Natural killer cell treated with Interleukin-12 subunit alpha and Interleukin-12 subunit beta and Interleukin-15 and Interleukin-18, amount 100 ng/mL, for 72 hours (primary cell): ENCODE measurements around the gene ALX4. TPM values are rescaled to one million over a fixed set of nuclear protein-coding genes. Genes with fewer than 3 reads are reported as not detected.
A peak's percentile ranks its signal among the peaks of the same experiment; 100 is the strongest.

Experiments
- ATAC-seq, 2 donors: fragments of 150-1000 bp; cut with Tn5 transposase in 1 of 2; sonication (Bioruptor Pico), chemical (Tn5 transposase) in 1 of 2; 2 replicates each; pipeline ENCODE4 v1.10.0; 2021
- DNase-seq: peaks from one replicate; pipeline ENCODE4 v3.0.0; 2022; ENCODE audit warnings: low spot score
- H3K27ac Mint-ChIP-seq, 2 donors: 1 replicate in 1 of 2; 2 replicates in 1 of 2; pipeline ENCODE4 v1.8.0; 2022; ENCODE audit warnings: mixed read lengths in 2 of 2, mild to moderate bottlenecking in 1 of 2, moderate library complexity in 1 of 2
- H3K27me3 Mint-ChIP-seq, 2 donors: 1 replicate in 1 of 2; 2 replicates in 1 of 2; pipeline ENCODE4 v1.8.0; 2022; ENCODE audit warnings: mixed read lengths in 2 of 2
- H3K36me3 Mint-ChIP-seq: one replicate; pipeline ENCODE4 v1.8.0; 2022; ENCODE audit warnings: mixed read lengths
- H3K4me1 Mint-ChIP-seq, 2 donors: 1 replicate in 1 of 2; 2 replicates in 1 of 2; pipeline ENCODE4 v1.8.0; 2022; ENCODE audit warnings: low read depth in 2 of 2, mixed read lengths in 2 of 2, mild to moderate bottlenecking in 1 of 2
- H3K4me3 Mint-ChIP-seq: one replicate; pipeline ENCODE4 v1.8.0; 2022; ENCODE audit warnings: mixed read lengths
- H3K9me3 Mint-ChIP-seq: 2 replicates; pipeline ENCODE4 v1.8.0; 2022; ENCODE audit warnings: mixed read lengths
- total RNA-seq, 2 donors: library from RNA; stranded (reverse); gene quantifications; one replicate each; pipeline ENCODE4 v1.2.3, GENCODE V29; 2022

ALX4 gene
- total RNA-seq, 2 donors from 2014 or later: not detected

GRCh38 chr11:44329472-44330230 lies 19.7 kb upstream of the ALX4 start:
- peaks cover 40 to 61% of the 10 kb centered on the region in 2 donors for H3K27me3 Mint-ChIP-seq
- H3K36me3 Mint-ChIP-seq: no peaks in the 10 kb centered on the region
- no peaks in the 10 kb centered on the region for H3K9me3 Mint-ChIP-seq

GRCh38 chr11:44328138-44328660 lies 18.3 kb upstream of the ALX4 start:
- H3K36me3 Mint-ChIP-seq: no peaks in the 10 kb centered on the region
- H3K4me3 Mint-ChIP-seq: no peak overlapping the region

More at GRCh38 chr11:44329472-44330230, 19.7 kb upstream of the ALX4 start:
- no peak overlapping the region for H3K27ac Mint-ChIP-seq
- peak in 1 of 2 donors; percentile 26 for ATAC-seq
- no peak overlapping the region for H3K4me3 Mint-ChIP-seq
- H3K4me1 Mint-ChIP-seq: no peaks in the 10 kb centered on the region
- DNase-seq: no peak

GRCh38 chr11:44327730-44328129 lies 17.8 kb upstream of the ALX4 start:
- no peaks in the 10 kb centered on the region for H3K9me3 Mint-ChIP-seq
- ATAC-seq: no peak
- DNase-seq: no peak
- H3K27me3 Mint-ChIP-seq: peaks cover 47 to 75% of the 10 kb centered on the region in 2 donors
- H3K36me3 Mint-ChIP-seq: no peaks in the 10 kb centered on the region
- H3K27ac Mint-ChIP-seq: no peak overlapping the region
- H3K4me1 Mint-ChIP-seq: no peaks in the 10 kb centered on the region
- H3K4me3 Mint-ChIP-seq: no peak overlapping the region

More at GRCh38 chr11:44328138-44328660, 18.3 kb upstream of the ALX4 start:
- Mint-ChIP-seq H3K9me3 (no peaks in the 10 kb centered on the region), H3K27me3 (peaks cover 44 to 71% of the 10 kb centered on the region in 2 donors), H3K4me1 (no peaks in the 10 kb centered on the region), H3K27ac (no peak overlapping the region)
- ATAC-seq (no peak), DNase-seq (no peak)

- H3K36me3 Mint-ChIP-seq: no peaks in the 10 kb centered on the region
Observed at GRCh38 chr11:44326615-44327475, 16.9 kb upstream of the ALX4 start.

GRCh38 chr11:44325698-44326097 lies 15.8 kb upstream of the ALX4 start:
- no peak for ATAC-seq
- no peak overlapping the region for H3K27ac Mint-ChIP-seq
- H3K36me3 Mint-ChIP-seq: no peaks in the 10 kb centered on the region
- no peaks in the 10 kb centered on the region for H3K4me1 Mint-ChIP-seq
- no peak for DNase-seq
- no peaks in the 10 kb centered on the region for H3K9me3 Mint-ChIP-seq
- H3K4me3 Mint-ChIP-seq: no peak overlapping the region
- H3K27me3 Mint-ChIP-seq: peaks cover 60 to 83% of the 10 kb centered on the region in 2 donors

More at GRCh38 chr11:44326615-44327475, 16.9 kb upstream of the ALX4 start:
- no peak overlapping the region for H3K27ac Mint-ChIP-seq
- H3K9me3 Mint-ChIP-seq: no peaks in the 10 kb centered on the region
- H3K4me3 Mint-ChIP-seq: no peak overlapping the region
- no peaks in the 10 kb centered on the region for H3K4me1 Mint-ChIP-seq
- DNase-seq (no peak), ATAC-seq (no peak)
- H3K27me3 Mint-ChIP-seq: peaks cover 50 to 79% of the 10 kb centered on the region in 2 donors

- H3K4me3 Mint-ChIP-seq: no peak overlapping the region
- H3K27ac Mint-ChIP-seq: no peak overlapping the region
- no peaks in the 10 kb centered on the region for H3K9me3 Mint-ChIP-seq
- H3K27me3 Mint-ChIP-seq: peaks cover 61 to 83% of the 10 kb centered on the region in 2 donors
- no peak for ATAC-seq
- no peaks in the 10 kb centered on the region for H3K36me3 Mint-ChIP-seq
- H3K4me1 Mint-ChIP-seq: no peaks in the 10 kb centered on the region
- no peak for DNase-seq
Observed at GRCh38 chr11:44324749-44325525, 15.0 kb upstream of the ALX4 start.

- no peaks in the 10 kb centered on the region for H3K36me3 Mint-ChIP-seq
- no peaks in the 10 kb centered on the region for H3K4me1 Mint-ChIP-seq
- DNase-seq (no peak), ATAC-seq (no peak)
- no peaks in the 10 kb centered on the region for H3K9me3 Mint-ChIP-seq
- no peak overlapping the region for H3K27ac Mint-ChIP-seq
- H3K27me3 Mint-ChIP-seq: peaks cover 66 to 80% of the 10 kb centered on the region in 2 donors
- H3K4me3 Mint-ChIP-seq: no peak overlapping the region
Observed at GRCh38 chr11:44324222-44324621, 14.3 kb upstream of the ALX4 start.

- DNase-seq (no peak), ATAC-seq (no peak)
- Mint-ChIP-seq H3K4me1 (peaks cover 0 to under 1% of the 10 kb centered on the region in 2 donors), H3K27ac (no peak overlapping the region), H3K9me3 (no peaks in the 10 kb centered on the region), H3K27me3 (peaks cover 72 to 74% of the 10 kb centered on the region in 2 donors), H3K36me3 (no peaks in the 10 kb centered on the region), H3K4me3 (no peak overlapping the region)
Observed at GRCh38 chr11:44322243-44322642, 12.3 kb upstream of the ALX4 start.

GRCh38 chr11:44321059-44321458 lies 11.1 kb upstream of the ALX4 start:
- Mint-ChIP-seq H3K4me3 (no peak overlapping the region), H3K9me3 (no peaks in the 10 kb centered on the region), H3K27ac (no peak overlapping the region), H3K4me1 (peaks cover 0 to 5% of the 10 kb centered on the region in 2 donors), H3K36me3 (no peaks in the 10 kb centered on the region), H3K27me3 (peaks cover 66 to 68% of the 10 kb centered on the region in 2 donors)
- no peak for ATAC-seq
- DNase-seq: no peak

GRCh38 chr11:44320289-44320973 lies 10.5 kb upstream of the ALX4 start:
- Mint-ChIP-seq H3K4me3 (no peak overlapping the region), H3K9me3 (no peaks in the 10 kb centered on the region), H3K27ac (no peak overlapping the region), H3K36me3 (no peaks in the 10 kb centered on the region), H3K4me1 (peaks cover 0 to 5% of the 10 kb centered on the region in 2 donors), H3K27me3 (peaks cover 65% of the 10 kb centered on the region in 2 donors)
- ATAC-seq: no peak
- no peak for DNase-seq

GRCh38 chr11:44319552-44320288 lies 9.8 kb upstream of the ALX4 start:
- H3K4me3 Mint-ChIP-seq: no peak overlapping the region
- H3K27ac Mint-ChIP-seq: no peak overlapping the region
- no peak for DNase-seq
- H3K9me3 Mint-ChIP-seq: no peaks in the 10 kb centered on the region
- H3K36me3 Mint-ChIP-seq: no peaks in the 10 kb centered on the region
- peaks cover 65 to 66% of the 10 kb centered on the region in 2 donors for H3K27me3 Mint-ChIP-seq
- H3K4me1 Mint-ChIP-seq: peaks cover 0 to 5% of the 10 kb centered on the region in 2 donors
- no peak for ATAC-seq

GRCh38 chr11:44319170-44319551 lies 9.2 kb upstream of the ALX4 start:
- DNase-seq (no peak), ATAC-seq (no peak)
- Mint-ChIP-seq H3K36me3 (no peaks in the 10 kb centered on the region), H3K4me1 (peaks cover 0 to 5% of the 10 kb centered on the region in 2 donors), H3K4me3 (no peak overlapping the region), H3K9me3 (no peaks in the 10 kb centered on the region), H3K27ac (no peak overlapping the region), H3K27me3 (peaks cover 65 to 68% of the 10 kb centered on the region in 2 donors)
